ACHN (cell line): Measurements from ENCODE around the gene NACA2.
A peak's percentile ranks its signal among the peaks of the same experiment; 100 is the strongest.
"Not testable (repeated sequence)": the region's sequence is repeated elsewhere in the genome, so short reads cannot be mapped to it uniquely, and the experiment has no call there.

Experiments
- DNase-seq: peaks from one replicate; pipeline ENCODE4 v3.0.0-alpha.2; 2015
- in situ Hi-C: cut with HindIII; loops from 2 replicates; pipeline ENCODE4 v1.10.0; 2017; ENCODE audit warnings: low sequenced_read_pairs, low pct_ligation_motif_present, low pct_unique_long_range_greater_than_20kb

The NACA2 gene

DNA sequence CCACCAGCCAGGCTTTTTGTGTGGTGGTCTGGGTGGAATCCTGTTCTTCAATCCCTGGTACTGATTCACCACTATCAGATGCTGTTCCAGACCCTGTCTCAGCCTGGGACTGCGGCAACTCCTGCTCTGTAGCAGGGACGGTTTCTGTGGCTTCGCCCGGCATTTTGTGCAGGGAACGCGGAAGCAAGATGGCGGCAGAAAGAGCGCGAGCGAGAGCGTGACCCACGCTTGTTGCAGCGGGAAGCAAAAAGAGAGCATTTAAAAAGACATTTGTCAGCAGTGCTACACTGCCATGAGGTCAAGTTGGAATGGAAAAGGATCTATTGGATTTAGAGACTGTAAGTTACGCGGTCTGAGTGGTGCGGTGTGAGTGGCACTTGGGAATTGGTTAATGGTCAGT lies at the start of gene NACA2:
Gene NACA2 (minus strand): TSS at position 202 of the 400 bp plus-strand sequence. CDS start 39 bp downstream, at position 163.
- DNase-seq, result no peak
- in situ Hi-C loops, result no loop called here

DNA sequence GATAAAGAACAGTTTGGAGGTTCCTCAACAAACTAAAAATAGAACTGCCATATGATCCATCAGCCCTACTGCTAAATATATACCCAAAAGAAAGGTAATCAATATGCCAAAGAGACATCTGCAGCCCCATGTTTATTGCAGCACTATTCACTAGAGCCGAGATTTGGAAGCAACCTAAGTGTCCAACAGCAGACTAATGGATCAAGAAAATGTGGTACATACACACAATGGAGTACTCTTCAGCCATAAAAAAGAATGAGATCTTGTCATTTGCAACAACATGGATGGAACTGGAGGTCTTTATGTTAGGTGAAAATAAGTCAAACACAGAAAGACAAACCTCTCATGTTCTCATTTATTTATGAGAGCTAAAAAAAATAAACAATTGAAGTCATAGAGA lies 48.8 kb upstream of the NACA2 start:
- in situ Hi-C loops, result loop anchor here (25.0 kb wide), 1 partner anchor 197 kb away; no protein-coding TSS in a partner anchor
- no peak for DNase-seq

DNA sequence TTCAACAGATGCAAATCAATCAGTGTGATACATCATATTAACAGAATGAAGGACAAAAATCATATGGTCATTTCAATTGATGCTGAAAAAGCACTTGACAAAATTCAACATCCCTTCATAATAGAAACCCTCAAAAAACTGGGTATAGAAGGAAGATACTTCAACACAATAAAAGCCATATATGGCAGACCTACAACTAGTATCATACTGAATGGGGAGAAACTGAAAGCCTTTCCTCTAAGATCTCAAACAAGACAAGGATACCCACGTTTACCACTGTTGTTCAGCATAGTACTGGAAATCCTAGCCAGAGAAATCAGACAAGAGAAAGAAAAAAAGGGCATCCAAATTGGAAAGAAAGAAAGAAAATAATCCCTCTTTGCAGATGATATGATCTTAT lies 47.1 kb upstream of the NACA2 start:
- in situ Hi-C loops, result loop anchor here (25.0 kb wide), 1 partner anchor 199 kb away; no protein-coding TSS in a partner anchor
- no peak for DNase-seq

DNA sequence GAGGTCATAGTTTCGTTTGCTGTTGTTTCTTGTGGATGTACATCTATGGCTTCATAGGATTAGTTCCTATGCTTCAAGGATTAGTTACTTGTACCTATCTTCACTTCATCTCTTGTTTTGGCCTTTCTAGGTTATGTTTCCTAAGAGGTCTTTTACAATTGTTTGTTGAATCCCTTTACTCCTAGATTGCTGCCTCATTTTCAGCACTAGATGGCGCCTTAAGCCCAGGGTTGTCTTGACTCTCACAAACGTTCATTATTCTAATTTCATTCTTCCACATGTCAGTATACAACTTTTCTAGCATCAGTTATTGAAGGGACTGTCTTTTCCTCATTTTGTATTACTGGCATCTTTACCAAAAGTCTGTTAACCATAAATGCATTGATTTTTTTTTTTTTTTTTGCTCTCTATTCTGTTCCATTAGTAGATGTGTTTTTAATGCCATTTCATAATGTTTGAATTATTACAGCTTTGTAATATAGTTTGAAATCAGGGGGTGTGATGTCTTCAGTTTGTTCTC lies 45.0 kb upstream of the NACA2 start:
- DNase-seq, result peak; percentile 67
- in situ Hi-C loops, result loop anchor here (25.0 kb wide), 1 partner anchor 201 kb away; no protein-coding TSS in a partner anchor

DNA sequence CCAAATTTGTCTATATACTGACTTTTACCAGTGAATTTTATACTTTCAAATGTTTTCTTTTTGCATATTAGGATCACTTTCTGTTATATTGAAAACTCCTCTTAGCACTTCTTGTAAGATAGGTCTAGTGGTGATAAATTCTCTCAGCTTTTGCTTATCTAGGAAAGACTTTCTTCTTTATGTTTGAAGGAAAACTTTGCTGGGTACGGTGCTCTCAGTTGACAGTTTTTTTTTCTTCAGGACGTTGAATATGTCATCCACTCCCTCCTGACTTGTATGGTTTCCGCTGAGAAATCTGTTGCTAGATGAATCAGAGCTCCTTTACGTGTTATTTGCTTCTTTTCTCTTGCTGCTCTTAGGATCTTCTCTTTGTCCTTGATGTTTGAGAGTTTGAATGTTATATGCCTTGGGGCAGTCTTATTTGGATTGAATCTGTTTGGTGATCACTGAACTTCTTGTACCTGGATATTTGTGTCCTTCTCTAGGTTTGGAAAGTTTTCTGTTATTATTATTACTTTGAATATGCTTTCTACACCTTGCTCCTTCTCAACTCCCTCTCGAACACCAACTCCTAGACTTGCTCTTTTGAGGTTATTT lies 44.0 kb upstream of the NACA2 start:
- DNase-seq, result no peak
- in situ Hi-C loops, result loop anchor here (25.0 kb wide), 1 partner anchor 202 kb away; no protein-coding TSS in a partner anchor

DNA sequence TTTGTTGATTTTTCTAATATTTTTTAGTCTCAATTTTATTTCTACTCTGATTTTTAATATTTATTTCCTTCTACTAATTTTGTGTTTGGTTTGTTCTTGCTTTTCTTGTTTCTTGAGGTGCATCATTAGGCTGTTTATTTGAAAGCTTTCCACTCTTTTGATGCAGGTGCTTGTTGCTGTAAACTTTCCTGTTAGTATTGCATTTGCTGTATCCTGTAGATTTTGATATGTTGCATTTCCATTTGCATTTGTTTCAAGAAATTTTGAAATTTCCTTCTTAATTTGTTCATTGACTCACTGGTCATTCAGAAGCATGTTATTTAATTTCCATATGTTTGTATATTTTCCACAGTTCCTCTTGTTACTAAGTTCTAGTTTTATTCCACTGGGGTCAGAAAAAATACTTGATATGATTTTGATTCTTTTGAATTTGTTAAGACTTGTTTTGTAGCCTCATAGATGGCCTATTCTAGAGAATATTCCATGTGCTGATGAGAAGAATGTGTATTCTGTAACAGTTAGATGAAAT lies 43.1 kb upstream of the NACA2 start:
- no peak for DNase-seq
- in situ Hi-C loops, result loop anchor here (25.0 kb wide), 1 partner anchor 203 kb away; no protein-coding TSS in a partner anchor

DNA sequence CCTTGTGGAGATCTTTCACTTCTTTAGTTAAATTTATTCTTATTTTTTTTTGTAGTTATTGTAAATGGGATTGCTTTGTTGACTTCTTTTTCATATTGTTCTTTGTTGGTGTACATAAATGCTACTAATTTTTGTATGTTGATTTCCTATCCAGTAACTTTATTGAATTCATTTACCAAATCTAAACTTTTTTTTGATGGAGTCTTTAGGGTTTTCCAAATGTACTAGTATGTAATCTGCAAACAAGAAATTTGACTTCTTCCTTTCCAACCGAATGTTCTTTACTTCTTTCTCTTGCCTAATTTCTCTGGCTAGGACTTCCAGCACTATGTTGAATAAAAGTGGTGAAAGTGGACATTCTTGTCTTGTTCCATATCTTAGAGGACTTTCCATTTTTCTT lies 41.8 kb upstream of the NACA2 start:
- DNase-seq, result no peak
- in situ Hi-C loops, result loop anchor here (25.0 kb wide), 1 partner anchor 204 kb away; no protein-coding TSS in a partner anchor

DNA sequence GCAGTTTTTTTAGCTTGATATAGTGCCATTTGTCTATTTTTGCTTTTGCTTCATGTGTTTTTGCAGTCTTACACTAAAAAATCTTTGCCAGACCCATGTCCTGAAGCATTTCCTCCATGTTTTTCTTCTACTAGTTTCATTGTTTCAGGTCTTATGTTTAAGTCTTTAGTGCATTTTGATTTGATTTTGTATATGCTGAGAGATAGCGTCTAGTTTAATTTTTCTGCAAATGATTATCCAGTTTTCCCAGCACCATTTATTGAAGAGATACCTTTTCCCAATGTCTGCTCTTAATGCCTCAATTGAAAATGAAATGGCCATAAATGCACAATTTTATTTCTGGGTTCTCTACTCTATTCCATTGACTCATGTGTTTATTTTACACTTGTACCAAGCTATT lies 40.8 kb upstream of the NACA2 start:
- in situ Hi-C loops, result loop anchor here (25.0 kb wide), 1 partner anchor 206 kb away; no protein-coding TSS in a partner anchor
- DNase-seq, result no peak

DNA sequence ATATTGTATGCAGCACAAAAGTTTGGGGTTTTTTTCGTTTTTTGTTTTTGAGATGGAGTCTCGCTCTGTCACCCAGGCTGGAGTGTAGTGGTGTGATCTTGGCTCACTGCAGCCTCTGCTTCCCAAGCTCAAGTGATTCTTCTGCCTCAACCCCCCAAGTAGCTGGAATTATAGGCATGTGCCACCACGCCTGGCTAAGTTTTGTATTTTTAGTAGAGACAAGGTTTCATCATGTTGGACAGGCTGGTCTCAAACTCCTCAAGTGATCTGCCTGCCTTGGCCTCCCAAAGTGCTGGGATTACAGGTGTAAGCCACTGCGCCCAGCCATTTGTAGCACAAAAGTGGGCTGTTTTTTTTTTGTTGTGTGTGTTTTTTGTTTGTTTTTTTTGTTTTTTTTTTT lies 37.1 kb upstream of the NACA2 start:
- in situ Hi-C loops, result loop anchor here (25.0 kb wide), 1 partner anchor 209 kb away; no protein-coding TSS in a partner anchor

DNA sequence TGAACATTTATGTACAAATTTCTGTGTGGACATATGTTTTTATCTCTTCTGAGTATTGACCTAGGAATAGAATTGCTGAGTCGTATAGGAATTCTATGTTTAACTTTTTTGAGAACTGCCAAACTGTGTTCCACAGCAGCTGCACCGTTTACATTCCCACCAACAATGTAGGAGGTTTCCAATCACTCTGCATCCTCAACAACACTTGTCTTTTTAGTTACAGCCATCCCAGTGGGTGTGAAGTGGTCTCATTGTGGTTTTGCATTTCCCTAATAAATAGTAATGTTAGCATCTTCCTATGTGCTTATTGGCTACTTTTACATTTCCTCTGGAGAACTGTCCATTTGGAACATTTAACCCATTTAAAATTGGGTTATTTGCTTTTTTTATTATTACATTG lies 36.6 kb upstream of the NACA2 start:
- in situ Hi-C loops, result loop anchor here (25.0 kb wide), 1 partner anchor 210 kb away; no protein-coding TSS in a partner anchor
- no peak for DNase-seq

More for the DNA sequence above, 37.1 kb upstream of the NACA2 start:
- DNase-seq, result not testable (repeated sequence)

DNA sequence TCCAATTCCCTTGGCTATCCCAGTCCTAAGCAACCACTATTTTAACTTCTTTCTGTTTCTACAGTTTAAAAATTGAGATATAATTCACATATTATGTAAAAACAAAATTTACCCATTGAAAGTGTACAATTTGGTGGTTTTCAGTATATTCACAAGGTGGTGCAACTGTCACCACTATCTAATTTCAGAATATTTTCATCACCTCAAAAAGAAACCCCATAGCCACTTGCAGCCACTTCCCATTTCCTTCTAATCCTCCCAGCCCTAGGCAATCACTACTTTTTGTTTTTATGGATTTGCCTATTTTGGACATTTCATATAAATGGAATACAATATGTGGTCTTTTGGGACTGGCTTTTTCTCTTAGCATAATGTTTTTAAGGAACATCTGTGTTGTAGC lies 36.1 kb upstream of the NACA2 start:
- DNase-seq, result no peak
- in situ Hi-C loops, result loop anchor here (25.0 kb wide), 1 partner anchor 210 kb away; no protein-coding TSS in a partner anchor

DNA sequence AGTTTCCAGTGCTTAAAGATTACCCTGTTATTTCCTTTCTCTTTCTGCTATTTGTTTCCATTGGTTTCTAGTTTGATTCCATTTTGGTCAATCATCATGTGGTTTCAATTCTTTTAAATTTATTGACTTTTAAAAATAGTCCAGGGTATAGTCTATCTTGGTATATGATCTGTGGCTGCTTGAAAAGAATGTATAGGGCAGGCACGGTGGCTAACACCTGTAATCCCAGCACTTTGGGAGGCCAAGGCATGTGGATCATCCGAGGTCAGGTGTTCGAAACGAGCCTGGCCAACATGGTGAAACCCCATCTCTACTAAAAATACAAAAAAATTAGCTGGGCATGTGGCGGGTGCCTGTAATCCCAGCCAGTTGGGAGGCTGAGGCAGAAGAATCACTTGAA lies 34.5 kb upstream of the NACA2 start:
- in situ Hi-C loops, result loop anchor here (25.0 kb wide), 1 partner anchor 212 kb away; no protein-coding TSS in a partner anchor

DNA sequence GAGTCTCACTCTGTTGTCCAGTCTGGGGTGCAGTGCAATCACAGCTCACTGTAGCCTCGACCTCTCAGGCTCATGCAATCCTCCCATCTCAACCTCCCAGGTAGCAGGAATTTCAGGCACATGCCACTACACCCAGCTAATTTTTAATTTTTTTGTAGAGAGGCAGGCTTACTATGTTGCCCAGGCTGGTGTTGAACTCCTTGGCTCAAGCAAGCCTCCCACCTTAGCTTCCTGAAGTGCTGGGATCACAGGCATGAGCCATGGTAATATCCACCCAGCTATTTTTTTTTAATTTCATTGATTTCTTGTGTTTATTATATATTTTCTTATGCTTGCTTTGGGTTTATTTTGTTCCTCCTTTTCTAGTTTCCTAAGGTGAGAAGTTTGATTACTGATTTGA lies 33.9 kb upstream of the NACA2 start:
- DNase-seq, result no peak
- in situ Hi-C loops, result loop anchor here (25.0 kb wide), 1 partner anchor 212 kb away; no protein-coding TSS in a partner anchor

More for the DNA sequence above, 34.5 kb upstream of the NACA2 start:
- no peak for DNase-seq

DNA sequence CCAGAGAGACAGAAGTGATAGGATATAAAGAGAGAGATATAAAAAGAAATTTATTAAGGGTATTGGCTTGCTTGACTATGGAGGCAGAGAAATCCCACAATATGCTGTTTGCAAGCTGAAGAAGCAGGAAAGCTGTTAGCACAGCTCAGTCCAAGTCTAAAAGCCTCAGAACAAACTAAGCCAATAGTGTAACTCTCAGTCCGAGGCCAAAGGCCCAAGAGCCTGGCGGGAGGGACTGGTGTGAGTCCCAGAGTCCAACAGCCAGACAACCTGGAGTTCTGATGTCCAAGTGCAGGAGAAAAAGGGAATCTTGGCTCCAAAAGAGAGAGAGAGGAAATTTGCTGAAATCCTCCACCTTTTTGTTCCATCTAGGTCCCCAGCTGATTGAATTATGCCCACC lies 30.3 kb upstream of the NACA2 start:
- no peak for DNase-seq

DNA sequence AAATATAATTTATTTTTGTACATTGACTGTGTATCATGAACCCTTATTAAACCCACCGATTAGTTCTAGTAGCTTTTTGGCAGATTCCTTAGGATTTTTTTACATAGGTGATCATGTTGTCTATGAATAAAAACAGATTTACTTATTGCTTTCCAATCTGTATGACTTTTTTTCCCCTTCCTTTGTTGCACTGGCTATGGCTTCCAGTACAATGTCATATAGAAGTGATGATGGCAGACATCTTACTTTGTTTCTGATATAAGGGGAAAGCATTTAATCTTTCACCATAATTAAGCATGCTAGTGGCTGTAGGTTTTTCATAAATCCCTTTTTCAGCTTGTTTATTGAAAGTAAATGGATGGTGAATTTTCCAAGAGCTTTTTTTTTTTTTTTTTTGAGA lies 28.9 kb upstream of the NACA2 start:
- DNase-seq, result no peak
- in situ Hi-C loops, result no loop called here

More for the DNA sequence above, 30.3 kb upstream of the NACA2 start:
- in situ Hi-C loops, result no loop called here

DNA sequence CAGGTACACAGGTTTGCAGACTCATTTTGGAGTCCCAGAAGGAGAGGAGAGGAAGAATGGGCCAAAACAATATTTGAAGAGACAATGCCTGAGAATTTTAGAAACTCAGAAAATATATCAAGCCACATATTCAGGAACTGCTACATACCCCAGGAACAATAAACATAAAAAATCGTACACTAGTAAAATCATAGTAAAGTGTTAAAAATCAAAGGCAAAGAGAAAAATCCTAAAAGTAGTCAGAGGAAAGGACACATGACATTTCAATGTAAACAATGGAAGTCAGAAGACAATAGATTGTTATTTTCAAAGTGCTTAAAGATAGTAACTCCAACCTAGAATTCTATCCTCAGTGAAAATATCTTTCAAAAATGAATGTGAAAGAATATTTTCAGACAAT lies 28.5 kb upstream of the NACA2 start:
- DNase-seq, result peak; percentile 13
- in situ Hi-C loops, result no loop called here

DNA sequence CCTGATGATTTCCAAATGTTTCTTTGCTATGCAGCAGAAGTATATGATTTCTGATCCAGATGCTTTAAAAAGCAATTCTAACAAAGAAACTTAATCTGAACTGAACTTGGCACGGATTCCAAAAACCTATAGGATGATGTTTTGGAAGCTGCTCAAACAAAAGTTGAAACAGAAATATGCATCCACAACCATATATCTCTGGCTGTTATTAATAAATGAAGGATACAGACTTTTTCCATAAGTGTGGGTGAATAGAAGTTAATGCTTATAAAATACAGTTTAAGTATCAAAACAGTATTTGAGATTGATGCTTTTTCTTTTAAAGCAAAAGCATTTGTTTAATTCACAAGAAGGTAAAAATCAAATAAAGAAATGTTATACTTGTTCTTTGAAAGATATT lies 27.9 kb upstream of the NACA2 start:
- in situ Hi-C loops, result no loop called here
- no peak for DNase-seq

DNA sequence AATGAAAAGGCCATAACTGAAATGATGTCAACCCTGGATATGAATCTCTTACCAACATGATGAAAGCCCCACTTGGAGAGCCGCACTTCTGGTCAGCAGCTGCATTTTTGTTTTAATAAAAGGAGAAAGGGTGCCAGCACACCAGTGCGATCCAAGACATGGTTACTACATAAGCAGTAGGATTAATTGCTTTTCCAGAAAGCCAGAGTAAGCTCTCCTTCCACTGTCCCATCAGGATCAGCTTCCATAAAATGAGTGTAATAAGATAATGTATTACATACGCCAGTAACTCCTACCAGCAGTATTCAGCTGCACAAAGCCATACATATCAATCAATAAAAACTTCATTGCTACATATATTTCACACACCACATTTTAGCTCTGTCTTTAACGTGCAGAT lies 26.3 kb upstream of the NACA2 start:
- in situ Hi-C loops, result no loop called here
- DNase-seq, result no peak

DNA sequence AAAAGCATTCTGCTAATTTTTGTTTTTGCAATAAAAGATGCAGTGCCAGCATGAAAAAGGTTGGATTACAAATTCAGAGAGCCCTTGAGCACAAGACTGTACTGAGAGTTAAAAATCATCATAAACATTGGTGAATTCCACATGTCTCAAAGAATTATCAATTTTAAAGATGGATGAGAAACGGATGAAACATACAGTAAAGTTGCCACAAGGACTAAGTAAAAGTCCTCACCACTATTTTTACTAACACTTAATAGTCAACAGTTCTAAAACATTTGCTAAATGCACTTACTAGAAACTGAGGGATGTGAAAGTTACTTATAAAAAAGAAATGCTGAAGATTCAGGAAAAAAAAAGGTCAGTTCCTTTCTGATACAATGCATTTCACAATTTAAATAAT lies 25.8 kb upstream of the NACA2 start:
- no peak for DNase-seq

DNA sequence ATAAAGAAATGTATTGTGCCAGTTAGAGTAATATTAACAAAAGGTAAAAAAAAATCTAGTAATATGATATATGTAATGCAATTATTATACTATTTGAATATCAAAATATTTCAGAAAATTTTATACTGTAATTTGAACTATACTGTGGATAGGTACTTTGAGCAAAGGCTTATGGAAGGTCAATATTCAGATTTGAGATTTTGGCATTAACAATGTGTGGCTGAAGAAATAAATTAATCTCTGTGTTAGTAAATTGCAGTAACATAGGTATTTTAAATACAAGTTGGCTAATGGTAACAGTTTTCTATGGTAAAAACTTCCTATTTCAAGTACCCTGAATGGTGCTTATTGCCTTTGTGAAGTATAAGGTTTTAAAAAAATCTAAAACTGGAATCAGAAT lies 23.2 kb upstream of the NACA2 start:
- in situ Hi-C loops, result no loop called here
- DNase-seq, result no peak

More for the DNA sequence above, 25.8 kb upstream of the NACA2 start:
- in situ Hi-C loops, result no loop called here
